Measurements from ENCODE around the gene DMAC1.

DNA sequence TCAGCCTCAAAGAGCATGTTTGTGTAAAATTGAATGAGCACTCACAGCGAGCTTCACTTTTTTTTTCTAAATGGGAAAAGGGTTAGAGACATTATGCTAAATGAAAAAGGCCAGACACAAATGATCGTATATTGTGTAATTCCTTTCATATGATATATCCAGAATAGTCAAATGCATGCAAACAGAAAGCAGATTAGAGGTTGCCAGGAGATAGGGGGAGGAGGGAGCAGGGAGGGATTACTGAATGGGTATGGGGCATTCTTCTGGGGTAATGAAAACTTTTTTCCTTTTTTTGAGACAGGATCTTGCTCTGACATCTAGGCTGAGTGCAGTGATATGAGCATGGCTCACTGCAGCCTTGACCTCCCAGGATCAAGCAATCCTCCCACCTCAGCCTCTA, 47.1 kb downstream of the DMAC1 start:
- TF ChIP-seq SUZ12 (IDR thresholded peaks at IDR 0.05; ENCODE audit: extremely low read depth, insufficient read depth, insufficient read length), result no peak
- TF ChIP-seq ZNF274 (IDR thresholded peaks at IDR 0.05; ENCODE audit: low read depth, low read length), result no peak
- TF ChIP-seq YY1 (IDR thresholded peaks at IDR 0.05; ENCODE audit: insufficient read depth, insufficient read length), result no peak

Measured in NT2/D1 (cell line).